Activated naive CD4-positive, alpha-beta T cell treated with anti-CD3 and anti-CD28 coated beads, Interleukin-2, amount 10 ng/mL, durations not matched to agents 7 days and 5 days (primary cell): ENCODE data around the gene UAP1L1.

Experiments used
- CTCF ChIA-PET: fragments of 350-600 bp; sonication (Branson Sonifier 250); formaldehyde crosslinking; loops from one replicate; lab custom pipeline; 2021; ENCODE audit warnings: antibody characterized with exemption; lab: Charles Lee
- DNase-seq: peaks from one replicate; pipeline ENCODE4 v3.0.0-alpha.2; 2020
- H3K27ac Mint-ChIP-seq: one replicate; pipeline ENCODE4 v1.8.0; 2021; ENCODE audit warnings: mild to moderate bottlenecking, moderate library complexity, mixed read lengths
- H3K27me3 Mint-ChIP-seq: one replicate; pipeline ENCODE4 v1.8.0; 2021; ENCODE audit warnings: mild to moderate bottlenecking, mixed read lengths
- H3K36me3 Mint-ChIP-seq: one replicate; pipeline ENCODE4 v1.8.0; 2021; ENCODE audit warnings: mixed read lengths
- H3K4me1 Mint-ChIP-seq: one replicate; pipeline ENCODE4 v1.8.0; 2021; ENCODE audit warnings: mixed read lengths
- H3K4me3 Mint-ChIP-seq: one replicate; pipeline ENCODE4 v1.8.0; 2021; ENCODE audit warnings: mild to moderate bottlenecking, moderate library complexity, mixed read lengths
- H3K9me3 Mint-ChIP-seq: one replicate; pipeline ENCODE4 v1.8.0; 2021; ENCODE audit warnings: mixed read lengths

The UAP1L1 gene

GRCh38 chr9:137046088-137046787, 31.1 kb upstream of the UAP1L1 start, which contains the start of gene NPDC1:
NPDC1 (minus strand) TSS chr9:137046177; CDS start chr9:137045989, 188 bp downstream.
- Mint-ChIP-seq H3K27ac (peak within 1 kb of the TSS; percentile 68), H3K36me3 (no peaks in the 10 kb centered on the region), H3K27me3 (peaks cover 86% of the 10 kb centered on the region), H3K9me3 (no peaks in the 10 kb centered on the region), H3K4me1 (peaks cover 35% of the 10 kb centered on the region), H3K4me3 (peak within 1 kb of the TSS; percentile 75)
- DNase-seq, result peak; percentile 92
- CTCF ChIA-PET, result interaction anchor here (0.7 to 5.4 kb wide), 25 partner anchors 9 to 266 kb away, joined by 3 to 103 read pairs (median 4); partner anchors contain the start of genes AJM1, CYSRT1, FUT7 and GRIN1

GRCh38 chr9:137048655-137049543, 28.4 kb upstream of the UAP1L1 start:
- CTCF ChIA-PET, result interaction anchor here (0.8 to 5.4 kb wide), 4 partner anchors 14 to 140 kb away, joined by 3 to 103 read pairs (median 7); partner anchors contain the start of genes SAPCD2 and SSNA1
- DNase-seq, result no peak
- Mint-ChIP-seq H3K27ac (no peak overlapping the region), H3K36me3 (no peaks in the 10 kb centered on the region), H3K4me3 (no peak overlapping the region), H3K4me1 (peaks cover 27% of the 10 kb centered on the region), H3K27me3 (peaks cover 95% of the 10 kb centered on the region), H3K9me3 (no peaks in the 10 kb centered on the region)

- Mint-ChIP-seq H3K27me3 (peaks cover 92% of the 10 kb centered on the region), H3K4me1 (peaks cover 18% of the 10 kb centered on the region), H3K9me3 (no peaks in the 10 kb centered on the region), H3K4me3 (no peak overlapping the region), H3K27ac (peak overlapping the region; percentile 37), H3K36me3 (no peaks in the 10 kb centered on the region)
- CTCF ChIA-PET, result interaction anchor here (0.7 to 5.4 kb wide), 7 partner anchors 15 to 139 kb away, joined by 3 to 103 read pairs (median 3); partner anchors contain the start of genes MAN1B1, SAPCD2 and SSNA1
- peak; percentile 82 for DNase-seq
These were observed 27.5 kb upstream of the UAP1L1 start for GRCh38 chr9:137049544-137050449.

GRCh38 chr9:137050570-137050969, 26.7 kb upstream of the UAP1L1 start:
- Mint-ChIP-seq H3K4me1 (peaks cover 12% of the 10 kb centered on the region), H3K36me3 (no peaks in the 10 kb centered on the region), H3K27ac (no peak overlapping the region), H3K4me3 (no peak overlapping the region), H3K9me3 (no peaks in the 10 kb centered on the region), H3K27me3 (peaks cover 92% of the 10 kb centered on the region)
- CTCF ChIA-PET, result interaction anchor here (0.7 to 5.4 kb wide), 4 partner anchors 17 to 102 kb away, joined by 3 to 103 read pairs (median 6); partner anchors contain the start of genes MAN1B1 and SAPCD2
- DNase-seq, result no peak

- no peak overlapping the region for H3K4me3 Mint-ChIP-seq
- no peaks in the 10 kb centered on the region for H3K36me3 Mint-ChIP-seq
- H3K27me3 Mint-ChIP-seq, result peaks cover 92% of the 10 kb centered on the region
- CTCF ChIA-PET, result interaction anchor here (0.6 to 5.4 kb wide), 3 partner anchors 13 to 16 kb away, joined by 3 to 103 read pairs (median 11); partner anchors contain the start of gene SAPCD2
- H3K4me1 Mint-ChIP-seq, result peaks cover 12% of the 10 kb centered on the region
- no peak overlapping the region for H3K27ac Mint-ChIP-seq
- no peak for DNase-seq
- no peaks in the 10 kb centered on the region for H3K9me3 Mint-ChIP-seq
These were observed 26.1 kb upstream of the UAP1L1 start for GRCh38 chr9:137051145-137051724.

- Mint-ChIP-seq H3K27ac (no peak overlapping the region), H3K9me3 (no peaks in the 10 kb centered on the region)
- CTCF ChIA-PET, result interaction anchor here (0.9 to 2.1 kb wide), 5 partner anchors 12 to 184 kb away, joined by 3 to 11 read pairs (median 3); no protein-coding TSS in a partner anchor
These were observed 25.0 kb upstream of the UAP1L1 start for GRCh38 chr9:137052293-137052692.

GRCh38 chr9:137052998-137053943, 24.0 kb upstream of the UAP1L1 start:
- Mint-ChIP-seq H3K27ac (no peak overlapping the region), H3K9me3 (no peaks in the 10 kb centered on the region), H3K27me3 (peaks cover 91% of the 10 kb centered on the region), H3K4me1 (peaks cover 6% of the 10 kb centered on the region), H3K36me3 (no peaks in the 10 kb centered on the region), H3K4me3 (no peak overlapping the region)
- no peak for DNase-seq
- CTCF ChIA-PET, result interaction anchor here (0.6 to 2.1 kb wide), 6 partner anchors 11 to 183 kb away, joined by 3 to 11 read pairs (median 3); no protein-coding TSS in a partner anchor

More at GRCh38 chr9:137052293-137052692, 25.0 kb upstream of the UAP1L1 start:
- peaks cover 91% of the 10 kb centered on the region for H3K27me3 Mint-ChIP-seq
- H3K36me3 Mint-ChIP-seq, result no peaks in the 10 kb centered on the region
- no peak overlapping the region for H3K4me3 Mint-ChIP-seq
- no peak for DNase-seq
- peaks cover 6% of the 10 kb centered on the region for H3K4me1 Mint-ChIP-seq

- no peak within 1 kb of the TSS for H3K27ac Mint-ChIP-seq
- H3K27me3 Mint-ChIP-seq, result peaks cover 89% of the 10 kb centered on the region
- CTCF ChIA-PET, result interaction anchor here (1.7 kb wide), 1 partner anchor 8 kb away, joined by 5 read pairs; the partner anchor contains the start of gene NPDC1
- no peaks in the 10 kb centered on the region for H3K36me3 Mint-ChIP-seq
- DNase-seq, result peak; percentile 69
- H3K4me1 Mint-ChIP-seq, result peaks cover 6% of the 10 kb centered on the region
- no peak within 1 kb of the TSS for H3K4me3 Mint-ChIP-seq
- no peaks in the 10 kb centered on the region for H3K9me3 Mint-ChIP-seq
These were observed 23.1 kb upstream of the UAP1L1 start, which contains the start of gene ENTPD2 for GRCh38 chr9:137053944-137054931. ENTPD2 (minus strand) TSS chr9:137054061; CDS start chr9:137053997, 64 bp downstream.

GRCh38 chr9:137054932-137055384, 22.4 kb upstream of the UAP1L1 start:
- peaks cover under 1% of the 10 kb centered on the region for H3K4me1 Mint-ChIP-seq
- H3K9me3 Mint-ChIP-seq, result no peaks in the 10 kb centered on the region
- CTCF ChIA-PET, result interaction anchor here (1.2 to 1.8 kb wide), 5 partner anchors 8 to 26 kb away, joined by 4 to 8 read pairs (median 6); partner anchors contain the start of gene NPDC1
- H3K36me3 Mint-ChIP-seq, result no peaks in the 10 kb centered on the region
- peaks cover 85% of the 10 kb centered on the region for H3K27me3 Mint-ChIP-seq
- H3K4me3 Mint-ChIP-seq, result no peak overlapping the region
- DNase-seq, result no peak
- H3K27ac Mint-ChIP-seq, result no peak overlapping the region

GRCh38 chr9:137055385-137056364, 21.6 kb upstream of the UAP1L1 start:
- no peak overlapping the region for H3K27ac Mint-ChIP-seq
- peaks cover 78% of the 10 kb centered on the region for H3K27me3 Mint-ChIP-seq
- no peak overlapping the region for H3K4me3 Mint-ChIP-seq
- H3K36me3 Mint-ChIP-seq, result no peaks in the 10 kb centered on the region
- CTCF ChIA-PET, result interaction anchor here (1.0 to 1.8 kb wide), 6 partner anchors 8 to 26 kb away, joined by 3 to 8 read pairs (median 6); partner anchors contain the start of gene NPDC1
- no peak for DNase-seq
- no peaks in the 10 kb centered on the region for H3K4me1 Mint-ChIP-seq
- H3K9me3 Mint-ChIP-seq, result no peaks in the 10 kb centered on the region
